Measurements from ENCODE around the gene GNG7.
"Not testable (repeated sequence)": the region's sequence is repeated elsewhere in the genome, so short reads cannot be mapped to it uniquely, and the experiment has no call there.

The GNG7 gene

DNA sequence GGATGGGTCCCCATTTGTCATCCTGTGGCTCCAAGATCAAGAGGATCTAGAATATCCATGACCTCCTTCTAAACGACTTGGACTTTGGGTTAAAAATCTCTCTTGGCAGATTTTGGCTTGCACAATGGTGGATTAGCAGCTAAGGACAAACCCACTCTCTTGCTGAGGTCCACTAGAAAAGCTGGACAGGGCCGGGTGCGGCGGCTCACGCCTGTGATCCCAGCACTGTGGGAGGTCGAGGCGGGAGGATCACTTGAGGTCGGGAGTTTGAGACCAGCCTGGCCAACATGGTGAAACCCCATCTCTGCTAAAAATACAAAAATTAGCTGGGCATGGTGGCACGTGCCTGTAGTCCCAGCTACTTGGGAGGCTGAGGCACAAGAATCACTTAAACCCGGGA is 172.6 kb downstream of the GNG7 start:
- DNase-seq = not testable (repeated sequence)

GRCh38 chr19:2529473-2529918 is 173.0 kb downstream of the GNG7 start:
- DNase-seq = no peak

DNA sequence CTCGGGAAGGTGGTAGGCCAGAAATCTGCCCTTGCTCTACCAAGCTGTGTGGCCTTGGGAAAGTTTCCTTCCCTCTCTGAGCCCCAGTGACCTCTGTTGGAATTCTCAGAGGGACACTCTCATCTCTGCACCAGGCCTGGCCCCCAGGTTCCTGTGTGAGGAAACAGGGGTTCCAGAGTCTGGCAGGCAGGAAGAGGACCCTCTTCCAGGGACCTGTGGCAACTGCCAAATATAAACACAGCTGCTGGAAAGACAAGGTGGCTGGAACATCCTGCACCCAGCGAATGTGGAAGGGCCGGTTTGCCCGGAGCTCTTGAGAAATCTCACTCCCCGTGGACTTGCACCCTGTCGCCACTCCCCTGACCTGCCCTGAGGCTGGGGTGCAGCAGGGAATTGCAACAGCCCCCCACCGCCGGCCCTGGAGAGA is 173.8 kb downstream of the GNG7 start:
- no peak for DNase-seq

DNA sequence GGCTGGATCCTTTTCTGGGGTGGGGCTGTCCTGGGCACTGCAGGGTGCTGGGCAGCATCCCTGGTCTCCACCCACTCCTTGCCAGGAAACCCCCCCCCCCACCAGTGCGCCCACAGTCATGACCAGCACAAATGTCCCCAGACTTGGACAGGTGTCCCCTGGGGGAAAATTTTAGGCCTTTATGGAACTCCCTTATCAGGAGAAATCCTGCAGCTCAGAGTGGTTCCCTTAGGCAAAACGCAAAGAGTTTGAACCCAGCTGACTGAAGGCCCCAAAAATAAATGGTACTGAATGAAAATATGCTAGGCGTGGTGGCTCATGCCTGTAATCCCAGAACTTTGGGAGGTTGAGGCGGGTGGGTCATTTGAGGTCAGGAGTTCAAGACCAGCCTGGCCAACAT is 174.8 kb downstream of the GNG7 start:
- no peak for DNase-seq

DNA sequence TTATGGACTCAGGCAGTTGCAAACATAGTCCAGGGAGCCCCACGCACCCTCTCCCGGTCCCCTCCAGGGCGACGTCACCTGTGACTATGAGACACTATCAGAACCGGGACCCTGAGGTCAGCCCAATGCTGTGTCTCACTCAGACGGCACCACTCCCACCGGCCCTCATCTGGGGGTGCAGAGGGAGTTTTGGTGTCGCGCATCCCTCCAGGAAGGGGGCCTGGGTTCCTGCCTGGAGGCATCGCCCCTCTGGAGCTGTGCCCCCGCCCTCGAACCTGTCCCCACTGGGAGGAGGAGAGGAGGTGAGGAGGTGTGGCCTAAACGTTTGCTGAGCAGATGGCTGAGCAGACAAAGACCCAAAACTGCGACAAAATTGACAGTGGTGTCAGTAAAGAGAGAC is 175.3 kb downstream of the GNG7 start:
- DNase-seq = no peak

GRCh38 chr19:2524840-2525723 is 177.4 kb downstream of the GNG7 start:
- no peak for DNase-seq

GRCh38 chr19:2524361-2524839 is 178.1 kb downstream of the GNG7 start:
- DNase-seq = no peak

- DNase-seq = no peak
Measured at GRCh38 chr19:2523630-2524311, 178.7 kb downstream of the GNG7 start.

DNA sequence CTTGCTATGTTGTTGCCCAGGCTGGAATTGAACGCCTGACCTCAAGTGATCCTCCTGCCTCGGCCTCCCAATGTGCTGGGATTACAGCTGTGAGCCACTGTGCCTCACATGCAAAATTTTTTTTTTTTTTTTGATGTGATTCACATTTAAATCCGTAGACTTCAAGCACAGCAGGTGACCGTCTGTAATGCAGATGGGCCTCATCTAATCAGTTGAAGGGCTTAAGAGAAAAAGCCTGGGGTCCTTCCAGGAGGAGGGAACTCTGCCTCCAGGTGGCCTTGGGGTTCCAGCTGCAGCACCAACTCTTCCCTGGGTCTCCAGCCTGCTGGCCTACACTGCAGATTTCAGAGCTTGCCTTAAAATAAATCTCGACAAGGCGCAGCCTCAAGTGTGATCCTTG is 183.0 kb downstream of the GNG7 start:
- DNase-seq = no peak

DNA sequence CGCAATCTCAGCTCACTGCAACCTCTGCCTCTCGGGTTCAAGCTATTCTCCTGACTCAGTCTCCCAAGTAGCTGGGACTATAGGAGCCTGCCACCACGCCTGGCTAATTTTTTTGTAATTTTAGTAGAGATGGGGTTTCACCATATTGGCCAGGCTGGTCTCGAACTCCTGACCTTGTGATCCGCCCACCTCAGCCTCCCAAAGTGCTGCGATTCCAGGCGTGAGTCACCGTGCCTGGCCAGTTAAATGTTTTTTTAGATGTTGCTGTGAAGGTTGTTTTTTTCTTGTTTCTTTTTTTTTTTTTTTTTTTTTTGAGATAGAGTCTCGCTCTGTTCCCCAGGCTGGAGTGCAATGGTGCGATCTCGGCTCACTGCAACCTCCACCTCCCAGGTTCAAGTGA is 183.6 kb downstream of the GNG7 start:
- not testable (repeated sequence) for DNase-seq

DNA sequence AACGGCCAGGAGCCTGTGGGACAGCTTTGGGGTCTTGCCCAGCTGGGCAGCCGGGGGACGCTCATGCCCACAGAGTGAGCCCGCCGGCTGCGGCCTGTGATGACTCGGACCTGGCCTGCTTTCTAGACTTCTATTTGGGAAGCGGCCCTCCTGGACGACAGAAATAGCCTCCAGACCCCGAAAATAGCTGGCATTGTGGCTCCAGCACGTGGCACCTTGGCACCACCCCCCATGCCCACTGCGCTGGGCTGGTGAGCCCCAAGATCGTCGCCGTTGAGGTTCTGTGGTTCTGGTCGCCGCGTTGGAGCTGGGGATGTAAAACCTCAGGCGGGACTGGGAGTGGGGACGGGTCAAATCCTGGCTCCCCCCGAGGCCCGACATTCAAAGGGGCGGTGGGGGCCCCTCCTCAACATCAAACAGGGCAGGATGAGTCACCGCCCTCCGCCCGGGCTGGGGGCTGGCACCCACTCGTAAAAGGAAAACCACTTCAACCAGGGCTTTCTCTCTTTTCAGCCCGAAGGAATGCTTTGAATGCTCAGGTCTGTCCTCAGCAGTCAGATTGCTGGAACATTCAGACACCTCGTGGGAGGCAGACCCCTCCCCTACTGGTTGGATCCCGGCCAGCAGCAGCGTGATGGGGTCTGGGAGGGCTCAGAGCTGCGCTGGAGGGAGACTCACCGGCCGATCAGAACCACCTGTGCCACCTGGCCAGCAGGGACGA is 184.5 kb downstream of the GNG7 start:
- DNase-seq = no peak

- no peak for DNase-seq
Measured at GRCh38 chr19:2516727-2517126, 185.8 kb downstream of the GNG7 start.

DNA sequence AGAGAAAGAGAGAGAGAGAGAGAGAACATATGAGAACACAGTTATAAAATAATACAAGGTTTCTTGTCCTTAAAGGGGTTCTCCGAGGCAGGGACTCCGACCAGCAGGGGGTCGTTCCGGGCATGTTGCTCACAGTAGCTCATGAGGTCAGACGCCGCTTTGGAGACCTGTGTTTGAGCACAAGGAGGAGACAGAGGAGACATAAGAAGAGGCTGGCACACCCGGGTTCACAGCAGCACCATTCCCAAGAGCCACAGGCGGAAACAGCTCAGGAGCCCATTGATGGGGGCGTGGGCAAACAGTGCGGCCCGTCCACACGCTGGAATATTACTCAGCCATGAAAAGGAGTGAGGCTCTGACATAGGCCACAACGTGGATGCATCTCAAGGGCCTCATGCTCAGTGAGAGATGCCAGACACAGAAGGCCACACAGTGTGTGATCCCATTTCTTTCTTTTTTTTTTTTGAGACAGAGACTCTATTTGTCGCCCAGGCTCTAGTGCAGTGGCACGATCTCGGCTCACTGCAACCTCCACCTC is 187.4 kb downstream of the GNG7 start:
- no peak for DNase-seq

DNA sequence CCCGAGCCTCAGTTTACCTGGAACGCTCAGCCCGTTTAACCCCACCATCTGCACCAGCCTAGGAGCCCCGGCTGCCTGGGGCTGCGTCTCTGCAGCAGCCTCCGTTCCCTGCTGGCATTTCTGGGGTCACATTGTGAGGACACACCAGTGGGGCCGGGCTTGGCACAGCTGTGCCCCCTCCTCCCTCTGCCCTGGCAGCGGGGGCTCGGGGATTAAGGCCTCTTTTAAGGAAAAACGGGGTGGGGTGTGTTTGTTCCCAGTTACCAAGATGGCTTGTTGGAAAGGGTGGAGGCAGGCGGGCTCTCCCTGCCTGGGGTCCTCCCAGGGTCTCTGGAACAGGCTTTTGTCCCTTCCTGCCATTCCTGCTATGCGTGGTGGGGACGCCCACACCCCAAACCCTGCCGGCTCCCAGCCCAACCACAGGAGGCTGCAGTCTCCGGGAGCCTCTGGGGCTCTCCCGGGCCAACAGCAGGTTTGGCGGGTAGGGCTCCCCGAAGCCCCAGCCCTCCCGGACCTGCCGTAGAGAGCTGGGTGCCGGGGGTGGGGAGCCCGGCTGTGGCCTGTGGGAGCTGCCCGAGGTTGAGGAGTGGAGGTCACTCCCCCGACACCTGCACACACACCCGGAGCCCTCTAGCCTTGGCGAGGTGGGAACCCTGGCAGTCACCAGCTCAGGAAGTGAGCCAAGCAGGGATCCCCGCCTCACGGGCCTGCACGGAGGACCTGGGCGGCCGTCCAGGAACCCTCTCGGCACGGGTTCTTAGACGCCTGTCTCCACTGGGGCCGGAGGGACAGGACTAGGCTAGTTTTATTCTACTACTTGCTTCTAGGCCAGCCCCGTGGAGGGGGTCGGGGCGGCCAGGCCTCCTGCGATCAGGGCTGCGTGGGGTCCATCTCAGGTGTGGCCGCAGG is 189.7 kb downstream of the GNG7 start:
- DNase-seq = no peak

GRCh38 chr19:2511991-2512390 is 190.5 kb downstream of the GNG7 start:
- no peak for DNase-seq

GRCh38 chr19:2511570-2511969 is 190.9 kb downstream of the GNG7 start:
- no peak for DNase-seq

DNA sequence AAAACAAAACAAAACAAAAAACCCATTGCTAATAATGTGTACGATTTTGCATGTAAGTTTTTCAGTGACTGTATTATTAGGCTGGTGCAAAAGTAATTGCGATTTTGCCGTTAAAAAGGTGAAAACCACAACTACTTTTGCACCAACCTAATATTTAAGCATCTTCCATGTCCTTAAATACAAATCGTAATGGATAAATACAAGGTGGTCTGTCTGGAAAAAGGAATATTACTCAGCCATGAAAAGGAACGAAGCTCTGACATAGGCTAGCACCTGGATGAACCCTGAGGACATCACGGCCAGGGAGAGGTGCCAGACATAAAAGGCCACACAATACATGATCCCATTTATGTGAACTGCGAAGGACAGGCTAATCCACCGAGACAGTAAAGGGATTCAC is 193.4 kb downstream of the GNG7 start:
- DNase-seq = no peak

DNA sequence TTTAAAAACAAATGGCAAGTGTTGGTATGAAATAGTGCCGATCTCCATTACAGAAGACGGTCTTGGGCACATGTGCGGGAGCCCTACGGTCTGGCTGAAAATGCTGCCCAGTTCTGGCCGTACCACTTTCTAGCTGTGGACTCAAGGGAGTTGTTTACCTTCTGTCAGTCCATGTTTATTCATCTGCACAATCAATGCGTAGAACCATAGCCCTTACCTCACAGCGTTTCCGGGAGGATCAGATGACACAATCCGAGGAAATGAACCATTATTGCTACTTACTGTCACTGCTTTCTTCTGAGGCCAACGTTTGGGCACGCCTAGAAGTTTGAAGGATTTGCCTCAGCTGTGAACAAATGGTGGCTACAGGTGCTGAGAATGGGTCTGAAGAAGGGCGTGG is 195.4 kb downstream of the GNG7 start:
- DNase-seq = peak; percentile 53 to 58

DNA sequence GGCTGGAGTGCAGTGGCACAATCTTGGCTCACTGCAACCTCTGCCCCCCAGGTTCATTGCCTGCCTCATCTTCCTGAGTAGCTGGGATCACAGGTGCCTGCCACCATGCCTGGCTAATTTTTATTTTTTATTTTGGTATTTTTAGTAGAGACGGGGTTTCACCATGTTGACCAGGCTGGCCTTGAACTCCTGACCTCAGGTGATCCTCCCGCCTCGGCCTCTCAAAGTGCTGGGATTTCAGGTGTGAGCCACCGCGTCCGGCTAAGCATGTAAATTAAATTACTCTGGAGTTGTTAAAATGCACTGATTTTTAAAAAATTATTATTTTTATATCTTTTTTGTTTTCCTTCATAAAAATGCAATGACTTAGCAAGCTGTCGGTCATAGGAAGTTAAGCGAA is 195.8 kb downstream of the GNG7 start:
- not testable (repeated sequence) for DNase-seq

- peak; percentile 73 for DNase-seq
Measured at GRCh38 chr19:2503521-2504109, 198.9 kb downstream of the GNG7 start.

DNA sequence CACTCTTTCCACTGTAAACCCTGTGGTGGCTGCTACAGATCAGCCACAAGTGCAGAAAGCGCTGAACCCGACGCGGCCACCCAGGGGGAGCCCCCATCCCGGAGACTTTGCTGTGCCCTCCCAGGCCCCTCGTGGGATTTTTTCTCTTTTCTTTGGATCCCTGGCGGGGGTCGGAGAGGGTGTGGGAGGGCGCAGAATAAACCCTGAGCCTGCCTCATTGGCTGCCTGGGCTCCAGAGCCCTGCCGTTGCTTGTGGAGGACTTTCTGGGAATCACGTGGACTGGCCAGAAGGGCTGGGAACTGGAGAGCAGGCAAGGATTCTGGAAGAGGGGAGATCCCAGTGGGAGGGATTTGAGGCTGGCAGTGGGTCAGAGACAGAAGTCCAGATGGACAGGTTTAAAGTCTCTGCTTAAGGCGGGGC is 201.6 kb downstream of the GNG7 start:
- no peak for DNase-seq

DNA sequence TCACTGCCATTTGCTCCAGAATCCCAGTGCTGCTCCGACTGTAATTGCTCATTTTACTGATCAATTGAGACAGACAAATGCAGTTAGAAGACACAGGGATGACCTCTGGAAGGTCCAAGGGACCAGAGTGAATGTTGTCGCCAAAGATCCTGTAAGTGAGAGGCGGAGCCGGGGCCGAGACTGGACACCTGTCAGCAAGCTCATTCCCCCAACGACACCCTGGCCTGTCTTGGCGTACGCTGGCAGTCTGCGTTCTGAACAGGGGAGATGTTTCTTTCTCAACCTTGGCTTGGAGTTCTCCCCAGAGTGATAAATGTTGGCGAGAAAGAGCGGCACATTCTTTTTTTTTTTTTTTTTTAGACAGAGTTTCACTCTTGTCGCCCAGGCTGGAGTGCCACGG is 202.3 kb downstream of the GNG7 start:
- no peak for DNase-seq
